Measurements from ENCODE around the gene MYPOP.

- TF ChIP-seq CTCF (IDR thresholded peaks at IDR 0.05; ENCODE audit: borderline replicate concordance, extremely low read depth, low read length, poor library complexity, severe bottlenecking) (no peak), EZH2 (IDR thresholded peaks at IDR 0.05; ENCODE audit: borderline replicate concordance, low read depth, low read length, severe bottlenecking) (no peak)
Measured at GRCh38 chr19:45911291-45911690, 8.9 kb upstream of the MYPOP start.

Data from DND-41 (cell line).